HS-5 (cell line): ENCODE measurements around the gene ELMO2.
"Not testable (repeated sequence)": the region's sequence is repeated elsewhere in the genome, so short reads cannot be mapped to it uniquely, and the experiment has no call there.

ENCODE experiments used
- DNase-seq: peaks from one replicate; pipeline ENCODE4 v3.0.0-alpha.2; 2012; ENCODE audit warnings: low read depth

ELMO2 gene

GRCh38 chr20:46406986-46407670, 713 bp upstream of the ELMO2 start:
- peak; percentile 32 for DNase-seq

- no peak for DNase-seq
Measured at GRCh38 chr20:46402331-46402811, 4.0 kb downstream of the ELMO2 start.

GRCh38 chr20:46401478-46401860, 4.9 kb downstream of the ELMO2 start:
- DNase-seq, result no peak

- peak; percentile 38 for DNase-seq
Measured at GRCh38 chr20:46400828-46401477, 5.5 kb downstream of the ELMO2 start.

- DNase-seq, result peak; percentile 44
Measured at GRCh38 chr20:46400253-46400652, 6.2 kb downstream of the ELMO2 start.

GRCh38 chr20:46399401-46399800, 7.0 kb downstream of the ELMO2 start:
- DNase-seq, result no peak

GRCh38 chr20:46398963-46399362, 7.5 kb downstream of the ELMO2 start:
- DNase-seq, result no peak

- no peak for DNase-seq
Measured at GRCh38 chr20:46396052-46396740, 10.2 kb downstream of the ELMO2 start.

- DNase-seq, result no peak
Measured at GRCh38 chr20:46394872-46395760, 11.3 kb downstream of the ELMO2 start.

GRCh38 chr20:46393967-46394366, 12.4 kb downstream of the ELMO2 start:
- DNase-seq, result no peak

GRCh38 chr20:46388937-46389336, 17.5 kb downstream of the ELMO2 start:
- no peak for DNase-seq

GRCh38 chr20:46388201-46388836, 18.1 kb downstream of the ELMO2 start:
- no peak for DNase-seq

GRCh38 chr20:46387054-46387453, 19.4 kb downstream of the ELMO2 start:
- DNase-seq, result not testable (repeated sequence)

GRCh38 chr20:46378412-46379009, 27.9 kb downstream of the ELMO2 start:
- DNase-seq, result no peak

- no peak for DNase-seq
Measured at GRCh38 chr20:46377518-46377917, 28.9 kb downstream of the ELMO2 start.

- no peak for DNase-seq
Measured at GRCh38 chr20:46376196-46376785, 30.1 kb downstream of the ELMO2 start.

GRCh38 chr20:46375771-46376170, 30.6 kb downstream of the ELMO2 start:
- no peak for DNase-seq

GRCh38 chr20:46374383-46374782, 32.0 kb downstream of the ELMO2 start:
- DNase-seq, result no peak

GRCh38 chr20:46371656-46372055, 34.8 kb downstream of the ELMO2 start:
- DNase-seq, result peak; percentile 62

GRCh38 chr20:46368902-46369268, 37.5 kb downstream of the ELMO2 start:
- DNase-seq, result no peak
